Stimulated activated CD4-positive, alpha-beta T cell treated with anti-CD3 and anti-CD28 coated beads, Interleukin-15, amount 100 ng/mL, for 48 hours (primary cell): Measurements from ENCODE around the gene PDE1C.

Experiments used
- DNase-seq, 2 donors: peaks; one replicate each; pipeline ENCODE4 v3.0.0-alpha.2; 2020; ENCODE audit warnings: low read depth in 2 of 2

PDE1C gene

DNA sequence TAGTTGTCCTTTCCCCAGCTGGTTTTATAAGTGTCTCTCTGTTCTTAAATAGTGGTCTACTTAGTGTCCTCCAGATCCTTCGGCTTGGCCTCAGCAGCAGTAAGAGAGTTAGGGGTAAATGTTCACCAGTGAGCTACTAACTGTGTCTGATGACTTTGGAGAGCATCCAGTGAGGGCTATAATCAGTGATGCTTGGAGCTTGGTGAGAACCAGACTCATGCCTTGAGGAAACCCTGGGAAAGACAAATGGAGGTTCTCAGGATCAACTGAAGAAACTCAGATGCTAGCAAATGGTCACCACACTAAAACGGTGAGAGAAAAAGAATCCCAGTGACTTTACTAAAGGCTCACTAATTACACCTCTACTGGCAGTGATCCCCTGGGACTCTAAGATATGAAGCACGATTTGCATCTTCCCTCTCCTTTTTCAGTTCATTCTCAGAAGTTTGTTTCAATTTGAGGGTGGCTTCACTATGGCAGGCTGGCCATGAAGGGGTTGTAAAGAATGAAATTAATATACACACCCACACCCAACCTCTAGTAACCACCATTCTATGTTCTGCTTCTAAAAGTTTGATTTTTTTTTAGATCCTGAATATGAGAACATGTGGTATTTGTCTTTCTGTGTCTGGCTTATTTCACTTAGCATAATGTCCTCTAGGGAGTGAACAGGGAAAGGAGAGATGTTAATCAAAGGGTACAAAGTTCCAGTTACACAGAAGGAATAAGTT, 177.9 kb downstream of the PDE1C start:
- no peak for DNase-seq

DNA sequence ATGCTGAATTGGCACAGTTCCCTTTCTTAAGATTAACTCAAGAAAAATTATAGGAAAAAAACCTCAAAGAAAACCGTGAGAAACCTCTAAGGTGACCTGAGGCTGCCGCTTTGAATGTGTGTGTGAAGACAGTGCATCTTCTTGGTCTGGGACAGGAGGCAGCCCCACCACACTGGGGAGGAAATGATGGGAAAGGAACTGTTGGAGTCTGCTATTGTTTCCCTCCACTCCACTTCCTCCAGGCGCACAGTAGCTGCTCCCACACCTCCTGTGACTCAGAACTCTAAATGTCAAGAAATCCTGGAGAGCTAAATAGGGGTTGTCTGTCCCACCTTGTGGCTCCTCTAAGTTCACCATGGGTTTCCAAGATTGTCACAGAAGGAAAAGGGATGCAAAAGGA, 179.4 kb downstream of the PDE1C start:
- no peak for DNase-seq

DNA sequence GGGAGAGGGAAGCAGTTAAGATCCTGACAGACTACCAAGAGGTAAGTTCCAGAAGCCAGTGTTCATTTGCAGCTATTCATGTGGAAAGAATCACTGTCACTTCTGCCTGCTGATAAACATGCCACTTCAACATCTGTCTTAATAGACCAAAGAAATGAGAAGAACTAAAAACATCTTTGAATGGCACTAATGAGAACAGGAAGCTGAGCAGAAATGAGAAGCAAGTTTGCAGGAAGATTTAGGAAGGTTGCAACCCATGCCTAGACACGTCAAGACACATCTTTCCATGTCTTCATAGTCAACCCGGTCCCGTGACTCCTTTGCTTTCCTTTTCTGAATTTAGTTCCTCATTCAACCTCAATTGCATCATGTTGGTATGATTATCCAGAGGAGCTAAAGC, 180.0 kb downstream of the PDE1C start:
- DNase-seq: no peak

DNA sequence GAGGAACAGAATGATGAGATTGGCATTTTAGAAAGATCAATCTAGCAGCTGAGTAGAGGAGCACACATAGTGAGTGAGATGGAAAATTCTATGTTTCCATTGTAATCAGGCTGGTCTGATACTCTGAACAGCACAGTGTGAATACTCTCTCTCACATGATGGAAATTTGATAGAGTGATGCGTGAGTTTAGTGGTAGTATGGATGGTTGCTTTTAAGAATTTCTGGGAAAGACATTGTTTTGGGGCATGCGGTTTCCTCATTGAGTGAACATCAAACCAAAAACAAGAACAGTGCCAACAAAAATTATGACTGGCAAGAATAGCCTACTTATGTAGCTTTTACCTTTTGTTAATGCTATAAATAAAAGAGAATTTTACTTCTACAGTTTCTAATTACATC, 183.2 kb downstream of the PDE1C start:
- DNase-seq: no peak

DNA sequence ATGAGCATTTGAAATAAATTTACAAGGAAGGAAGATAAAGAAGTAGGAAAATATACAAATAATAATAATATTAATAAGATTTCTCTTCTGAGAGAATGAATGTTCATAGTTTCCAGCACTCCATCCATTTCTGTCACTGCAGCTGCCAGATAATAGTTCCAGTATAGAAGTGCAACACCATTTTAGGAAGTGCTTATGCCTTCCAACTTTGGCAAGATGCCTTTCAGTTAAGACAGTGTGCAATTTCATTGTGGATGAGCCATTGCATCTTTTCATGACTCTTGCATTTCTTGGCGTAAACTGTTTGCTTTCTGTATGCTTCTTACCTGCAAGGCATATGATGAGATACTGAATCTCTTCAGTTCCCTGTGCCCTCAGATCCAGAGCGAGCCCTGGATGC, 185.0 kb downstream of the PDE1C start:
- no peak for DNase-seq

DNA sequence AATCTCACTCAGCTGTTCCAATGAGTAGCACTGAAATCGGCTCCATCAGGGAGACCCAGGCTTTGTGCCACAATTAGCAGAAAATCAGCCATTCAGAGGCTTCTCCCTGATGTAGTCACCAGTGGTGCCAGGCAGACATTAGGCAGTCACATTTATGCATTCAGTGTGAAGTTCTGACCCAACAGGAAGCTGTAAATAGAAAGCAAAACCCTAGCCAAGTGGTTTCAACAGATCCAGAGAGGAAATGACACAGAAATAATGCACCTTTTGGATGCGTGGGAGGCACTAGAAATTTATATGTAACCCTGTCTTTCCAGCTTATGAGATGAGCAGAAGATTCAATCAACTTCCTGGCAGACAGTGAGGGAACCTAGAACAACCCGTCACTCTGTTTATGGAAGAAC, 186.4 kb downstream of the PDE1C start:
- no peak for DNase-seq

DNA sequence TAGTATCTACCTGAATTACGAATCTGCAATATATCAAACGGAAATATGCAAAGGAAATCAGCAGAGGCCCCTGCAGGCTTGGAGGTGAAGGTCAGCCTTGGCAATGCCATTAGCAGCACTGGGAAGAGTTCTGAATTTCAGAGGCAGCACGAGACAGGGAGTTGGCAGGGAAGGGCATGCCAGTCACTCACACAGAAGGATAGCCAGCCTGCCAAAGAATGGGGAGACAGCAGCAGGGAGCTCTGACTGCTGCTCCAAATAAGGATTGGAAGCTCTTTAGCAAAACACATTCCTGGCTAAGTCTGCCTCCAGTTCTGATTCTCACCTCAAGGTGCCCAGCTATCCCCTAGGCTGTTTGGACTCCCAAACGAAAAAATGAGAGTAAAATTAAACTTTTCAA, 188.0 kb downstream of the PDE1C start:
- no peak for DNase-seq

DNA sequence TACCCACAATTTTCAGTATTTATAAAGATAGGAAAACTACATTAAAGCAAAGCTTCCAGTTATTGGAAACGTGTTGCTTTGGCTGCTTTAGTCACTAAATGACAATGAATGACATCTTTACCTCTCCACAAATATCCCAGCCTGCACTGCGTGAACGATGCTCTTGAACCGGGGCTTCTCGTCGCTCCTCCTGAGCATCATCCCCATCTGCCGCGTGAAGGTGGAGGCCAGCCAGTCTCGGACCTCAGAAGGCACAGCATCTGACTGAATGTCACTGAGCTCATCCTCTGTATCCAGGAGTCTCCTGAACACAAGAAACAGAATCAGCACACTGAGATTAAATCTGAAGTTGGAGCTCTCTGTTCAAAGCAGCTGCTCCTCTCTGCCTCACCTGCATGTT, 191.3 kb downstream of the PDE1C start:
- no peak for DNase-seq

DNA sequence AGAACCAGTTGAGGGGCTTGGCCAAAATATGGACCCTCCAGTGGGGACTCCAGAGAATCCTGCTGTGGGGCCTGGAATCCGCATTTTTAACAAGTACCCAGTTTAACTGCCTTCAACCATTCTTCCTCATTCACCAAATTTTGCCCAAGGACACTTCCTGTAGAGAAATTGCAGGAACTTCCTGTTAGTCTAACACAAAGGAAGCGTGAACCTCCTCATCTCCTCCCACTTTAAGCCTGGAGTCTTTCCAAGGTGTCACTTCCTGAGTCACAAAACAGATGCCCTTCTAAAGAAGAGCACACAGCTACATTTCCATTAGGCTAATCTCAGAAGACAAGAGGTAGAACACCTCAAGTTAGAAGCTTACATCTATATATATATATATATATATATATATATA, 194.8 kb downstream of the PDE1C start:
- no peak for DNase-seq

DNA sequence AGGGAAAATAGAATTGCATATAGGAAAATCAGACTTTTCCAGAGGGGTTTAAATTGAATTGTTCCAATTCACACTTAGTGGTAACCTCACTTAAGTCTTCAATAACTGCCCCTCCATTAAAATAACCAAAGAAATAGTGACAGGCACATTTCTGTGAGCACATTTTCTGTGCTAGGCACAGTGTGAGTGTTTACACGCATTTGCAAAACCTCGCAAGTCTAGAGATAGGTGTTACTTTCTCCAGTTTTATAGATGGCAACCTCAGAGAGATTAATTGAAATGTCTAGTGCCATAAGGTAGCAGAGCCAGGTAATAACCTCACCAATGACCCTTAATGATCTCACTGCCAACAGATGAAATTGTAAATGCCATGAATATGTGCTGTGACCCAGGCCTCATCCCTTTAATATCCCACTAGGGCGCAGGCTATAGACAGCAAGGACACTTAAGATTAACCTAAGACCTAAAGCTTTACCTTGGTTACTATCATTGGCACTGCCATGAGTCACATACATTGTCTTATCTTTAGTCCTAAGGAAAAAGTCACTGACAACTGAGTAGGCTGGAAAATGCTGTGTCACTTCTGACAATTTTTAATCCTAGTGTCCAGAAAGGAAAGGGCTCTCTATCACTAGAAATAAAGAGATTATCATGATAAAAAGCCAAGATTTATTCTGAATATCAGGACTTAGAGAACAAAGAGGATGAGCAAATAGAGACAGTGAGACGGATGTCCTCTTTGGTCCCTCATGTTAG, 195.4 kb downstream of the PDE1C start:
- no peak for DNase-seq

DNA sequence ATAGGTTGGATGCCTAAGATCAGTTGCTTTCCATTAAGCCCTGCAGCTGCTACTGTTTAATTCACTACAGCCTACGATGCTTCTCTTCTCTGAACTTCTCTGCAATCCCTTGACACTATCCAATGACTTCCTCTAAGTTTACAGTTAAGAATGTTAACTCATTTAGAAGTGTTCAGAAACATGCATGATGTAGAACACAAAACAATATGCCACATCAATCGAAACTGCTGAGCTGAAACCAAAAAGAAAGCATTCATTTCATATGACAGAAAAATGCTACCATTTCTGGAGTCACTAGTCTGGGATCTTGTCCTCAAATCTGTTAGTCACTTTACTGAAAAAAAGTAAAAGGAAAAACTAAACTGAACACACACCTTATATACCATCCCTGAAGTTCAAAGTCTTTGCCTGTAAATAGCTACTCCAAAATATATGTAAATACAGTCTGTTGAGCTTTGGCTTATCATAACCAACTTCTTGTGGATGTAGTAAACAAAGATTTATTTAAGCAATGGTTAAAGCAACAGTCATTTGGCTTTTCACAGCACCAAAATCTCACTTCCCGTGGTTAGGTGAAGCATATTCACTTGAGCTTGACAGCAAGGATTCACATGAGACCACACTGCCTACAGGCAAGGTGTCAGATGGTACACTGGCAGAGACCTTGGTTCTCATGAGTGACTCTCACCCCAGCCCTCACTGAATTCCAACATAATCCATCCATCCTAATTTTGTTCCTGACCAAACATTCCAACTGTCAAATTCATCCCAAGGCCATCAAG, 196.2 kb downstream of the PDE1C start:
- no peak for DNase-seq

DNA sequence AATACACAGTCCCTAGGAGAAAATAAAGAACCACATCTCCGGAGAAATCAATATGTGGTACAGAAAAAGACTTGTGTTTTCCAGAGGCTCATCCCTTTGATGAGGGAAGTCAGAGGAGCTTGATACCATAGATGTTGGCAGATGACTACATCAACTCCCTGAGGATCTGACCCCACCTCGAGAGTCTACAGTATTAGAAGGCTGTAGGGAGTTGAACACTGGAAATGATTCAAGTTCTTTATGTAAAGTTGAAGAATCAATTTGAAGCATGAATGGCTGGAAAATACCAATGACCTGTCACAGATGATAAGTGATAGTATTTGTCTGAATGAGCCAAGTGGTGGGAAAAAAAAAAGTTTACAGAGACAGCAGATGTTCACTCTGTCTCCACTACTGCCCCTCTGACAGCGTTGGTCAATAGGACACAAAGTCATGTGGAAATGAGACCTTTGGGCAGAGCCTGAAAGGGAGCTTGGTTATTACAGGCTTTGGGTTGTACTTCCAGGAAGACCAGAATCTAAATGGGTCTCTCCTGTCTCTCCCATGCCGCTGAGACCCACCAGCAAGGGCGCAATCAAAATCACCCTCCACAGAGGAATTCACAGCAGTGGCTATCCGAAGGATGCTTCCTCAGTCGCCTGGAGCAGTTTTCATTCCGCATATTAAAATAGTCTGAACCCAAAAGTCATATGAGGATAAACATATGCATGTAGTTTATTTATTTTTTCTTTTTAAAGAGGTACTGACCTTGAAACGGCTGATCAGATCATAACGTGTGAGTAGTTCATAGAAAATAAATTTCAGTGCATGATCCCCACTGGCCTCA, 197.4 kb downstream of the PDE1C start:
- DNase-seq: no peak

DNA sequence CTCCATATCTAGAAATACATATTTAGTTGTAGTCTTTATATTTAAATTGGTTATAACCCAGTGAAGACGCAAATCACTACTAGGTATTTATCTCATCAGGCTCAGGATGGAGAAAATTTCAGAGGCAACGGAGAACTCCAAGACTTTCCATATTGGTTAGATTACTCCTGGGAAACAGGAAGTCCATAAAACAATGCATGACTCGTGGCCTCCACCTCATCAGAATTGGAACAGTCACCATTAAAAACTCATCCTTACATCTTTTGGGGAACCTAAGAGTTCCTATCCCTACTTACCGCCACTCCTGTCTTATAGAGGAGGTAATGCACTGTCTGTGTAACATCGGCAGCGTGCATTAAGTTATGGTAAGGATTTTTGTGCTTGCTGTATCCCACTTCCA, 205.6 kb downstream of the PDE1C start:
- no peak for DNase-seq

DNA sequence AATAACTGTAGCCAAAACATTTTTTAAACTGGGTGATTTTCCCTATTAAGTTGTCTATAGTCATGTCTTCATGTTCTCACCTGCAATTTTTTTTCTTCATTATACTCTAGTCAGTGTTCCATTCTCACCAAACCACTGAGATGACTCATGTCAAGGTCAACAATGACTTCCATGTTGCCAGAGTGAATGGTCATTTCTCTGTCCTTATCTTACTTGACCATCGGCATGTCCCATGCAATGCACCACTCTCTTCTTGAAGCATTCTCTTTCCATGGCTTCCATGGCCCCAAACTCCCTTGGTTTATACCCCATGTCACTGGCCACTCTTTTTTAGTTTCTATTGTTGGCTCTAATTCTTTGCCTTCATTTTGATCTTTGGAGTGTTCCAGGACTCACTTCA, 209.3 kb downstream of the PDE1C start:
- no peak for DNase-seq

DNA sequence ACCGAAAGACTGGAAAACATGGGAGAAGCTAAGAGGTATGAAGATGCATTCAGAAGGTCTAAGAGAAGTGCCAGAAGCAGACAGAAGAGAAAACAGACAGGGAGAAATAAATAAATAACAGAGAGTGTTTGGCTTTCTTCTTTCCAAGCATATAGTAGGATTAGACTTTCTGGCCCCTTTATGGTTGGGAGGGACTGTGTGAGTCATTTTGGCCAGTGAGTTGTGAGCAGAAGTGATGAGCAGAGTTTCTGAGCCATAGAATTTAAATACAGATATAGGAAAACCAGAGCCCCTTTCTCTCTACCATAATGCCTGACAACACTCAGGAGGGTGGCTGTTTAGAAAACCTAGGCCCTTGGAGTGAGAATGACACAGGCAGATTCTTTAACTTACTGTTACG, 212.2 kb downstream of the PDE1C start:
- DNase-seq: no peak

DNA sequence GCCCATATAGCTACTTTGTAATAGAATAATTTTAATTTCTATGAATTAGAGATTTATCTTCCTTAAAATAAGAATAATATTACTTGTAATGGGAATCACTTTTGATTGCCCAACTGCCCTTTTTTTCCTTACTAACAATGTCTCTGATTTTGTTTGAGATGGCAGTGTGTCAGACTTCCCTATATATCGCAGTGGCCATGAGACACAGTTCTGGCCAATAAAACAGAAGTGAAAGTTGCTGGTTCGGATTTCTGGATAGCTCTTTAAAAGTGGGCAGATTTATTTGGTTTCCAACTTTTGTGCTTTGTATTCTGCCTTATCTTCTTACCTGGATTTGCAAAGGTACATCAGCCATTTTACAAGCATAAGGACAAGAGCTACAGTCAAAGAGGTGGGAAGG, 213.0 kb downstream of the PDE1C start:
- no peak for DNase-seq

DNA sequence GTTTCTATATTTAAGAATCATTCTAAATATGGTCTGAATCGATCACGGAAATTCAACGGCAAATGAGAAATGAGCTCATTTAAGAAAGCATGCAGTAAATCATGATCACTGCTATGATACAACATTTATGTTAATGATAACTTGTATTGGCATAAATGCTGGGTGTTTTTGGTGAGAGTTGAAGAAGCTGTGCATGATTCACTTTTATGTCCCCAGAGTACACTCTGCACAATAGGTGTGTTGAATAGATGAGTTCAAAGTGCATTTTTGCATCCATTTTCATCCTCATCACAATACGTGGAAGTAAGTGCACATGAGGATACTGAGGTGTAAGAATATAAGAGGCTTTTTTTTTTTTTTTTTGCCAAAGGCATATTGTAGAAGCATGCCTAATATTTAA, 213.9 kb downstream of the PDE1C start:
- DNase-seq: no peak

DNA sequence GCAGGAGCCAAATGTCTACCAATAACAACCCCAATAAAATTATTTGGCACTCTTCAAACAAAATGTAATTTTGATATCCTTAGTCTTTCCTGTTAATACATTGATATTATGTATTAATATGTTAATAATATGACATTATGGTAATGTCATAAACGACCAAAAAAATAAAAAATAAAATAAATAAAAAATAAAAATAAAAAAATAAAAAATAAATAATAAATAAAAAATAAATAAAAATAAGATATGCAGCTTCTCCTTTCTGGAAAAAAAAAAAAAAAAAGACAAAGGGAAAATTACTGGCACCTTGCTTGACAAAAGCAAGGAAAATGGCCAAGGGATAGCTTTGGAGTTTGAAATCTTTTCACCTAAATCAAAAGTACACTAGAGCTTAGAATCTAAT, 214.7 kb downstream of the PDE1C start:
- DNase-seq: no peak

DNA sequence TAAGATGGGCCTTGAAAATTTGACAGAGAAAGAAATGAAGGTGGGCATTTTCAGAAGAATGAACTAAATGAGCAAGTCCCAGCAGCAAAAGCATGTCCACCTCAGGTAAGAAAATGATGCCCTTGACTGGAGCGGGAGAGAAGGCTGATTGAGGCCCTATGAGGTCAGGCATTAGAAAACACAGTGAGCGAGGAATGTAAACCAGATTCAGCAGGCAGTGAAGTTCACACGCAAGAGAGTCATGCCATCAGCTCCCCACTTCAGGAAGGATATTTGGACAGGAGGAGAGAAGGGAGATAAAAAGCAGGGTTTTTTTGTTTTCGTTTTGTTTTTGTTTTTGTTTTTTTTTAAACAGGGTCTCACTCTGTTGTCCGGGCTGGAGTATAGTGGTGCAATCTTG, 216.8 kb downstream of the PDE1C start:
- DNase-seq: no peak

DNA sequence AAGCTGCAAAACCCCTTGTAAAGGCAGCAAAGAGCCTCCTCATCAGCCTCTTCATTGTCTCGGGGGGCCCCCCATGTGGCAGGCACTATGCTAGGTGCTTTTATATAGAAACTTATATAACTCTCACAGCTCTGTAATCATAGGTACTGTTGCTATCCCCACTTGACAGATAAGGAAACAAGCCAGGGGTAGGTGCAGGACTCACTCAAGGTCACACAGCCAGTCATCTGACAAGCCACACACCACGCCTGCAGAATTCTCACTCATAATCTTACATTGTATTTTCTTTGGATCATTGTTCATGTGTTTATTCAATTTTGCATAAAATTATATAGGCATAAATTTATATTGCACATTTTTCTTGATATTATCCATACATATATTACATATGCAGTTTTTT, 217.7 kb downstream of the PDE1C start:
- DNase-seq: no peak

DNA sequence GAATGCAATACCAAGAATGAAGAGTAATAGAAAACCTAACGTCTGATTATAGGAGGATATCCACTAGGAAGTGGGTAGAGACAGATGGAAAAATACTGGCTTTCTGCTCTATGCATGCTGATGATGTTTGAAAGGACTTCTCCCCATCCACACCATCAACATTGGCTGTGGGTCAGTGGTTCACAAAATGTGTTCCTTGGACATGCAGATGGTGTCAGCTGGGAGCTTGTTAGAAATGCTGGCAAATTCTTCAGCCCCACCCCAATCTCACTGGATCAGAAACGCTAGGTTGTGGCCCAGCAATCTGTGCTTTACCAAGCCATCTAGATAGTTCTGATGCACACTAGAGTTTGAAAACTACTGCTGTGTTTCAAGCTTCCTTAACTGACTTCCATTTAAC, 219.1 kb downstream of the PDE1C start:
- no peak for DNase-seq

DNA sequence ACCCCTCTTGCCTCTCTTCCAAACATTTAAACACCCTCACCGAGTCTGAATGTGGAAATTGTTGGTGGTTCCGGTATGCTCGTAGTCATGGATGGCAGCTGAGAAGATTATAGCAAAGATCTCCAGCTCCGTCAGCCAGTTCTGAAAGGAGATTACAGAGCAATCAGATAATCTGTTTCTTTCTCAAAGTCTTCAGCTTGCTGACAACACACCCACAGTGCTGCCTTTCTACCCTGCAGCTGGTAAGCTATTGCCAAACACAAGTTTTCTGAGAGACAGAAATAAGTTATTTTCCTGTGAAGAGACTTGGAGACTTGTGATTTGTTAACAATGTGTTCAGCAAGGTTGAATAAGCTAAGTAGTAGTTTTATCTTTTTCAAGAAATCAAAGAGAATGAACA, 219.6 kb downstream of the PDE1C start:
- no peak for DNase-seq
